IMR-90 (cell line): ENCODE measurements around the gene IL1RAP. TPM values are rescaled to one million over a fixed set of nuclear protein-coding genes. Genes with fewer than 3 reads are reported as not detected.
A peak's percentile ranks its signal among the peaks of the same experiment; 100 is the strongest.

Experiments used
- ATAC-seq: fragments of 200-7000 bp; cut with Tn5 transposase; 2 replicates; pipeline ENCODE4 v1.9.1; 2020; ENCODE audit warnings: low read depth, mild to moderate bottlenecking, moderate library complexity
- BruUV-seq: library from RNA; stranded (reverse); fragments of 400-500 nt; replicated peaks from 2 replicates; lab custom pipeline; 2021; lab: Mats Ljungman, UMichigan
- CTCF ChIA-PET: fragments of 300-600 bp; formaldehyde crosslinking; extraction: SDS; loops from one replicate; lab custom pipeline; 2021; ENCODE audit warnings: antibody characterized with exemption; lab: Yijun Ruan, JAX
- POLR2A ChIA-PET: fragments of 300-600 bp; sonication (Branson Sonifier 250); formaldehyde crosslinking; loops from one replicate; lab custom pipeline; 2022; ENCODE audit warnings: antibody characterized with exemption; ENCODE audit not compliant: unreplicated experiment; lab: Charles Lee
- DNase-seq: peaks from one replicate; pipeline ENCODE4 v3.0.0; 2013
- H2AFZ ChIP-seq: replicated peaks from 2 replicates; pipeline ENCODE3; 2013; ENCODE audit warnings: low read length, mild to moderate bottlenecking; ENCODE audit not compliant: poor library complexity
- H2AK5ac ChIP-seq: 2 replicates; pipeline ENCODE4 v1.6.1; 2013; ENCODE audit warnings: low read depth, low read length, inconsistent platforms
- H2AK9ac ChIP-seq: replicated peaks from 2 replicates; pipeline ENCODE3; 2013; ENCODE audit warnings: mild to moderate bottlenecking, low read depth, low read length, moderate library complexity; ENCODE audit not compliant: poor library complexity
- H2BK120ac ChIP-seq: 2 replicates; pipeline ENCODE4 v1.6.1; 2013; ENCODE audit warnings: low read depth, low read length, inconsistent platforms
- H2BK15ac ChIP-seq: 3 replicates; pipeline ENCODE4 v1.6.1; 2013; ENCODE audit warnings: low read depth, low read length, inconsistent platforms
- H2BK20ac ChIP-seq: 2 replicates; pipeline ENCODE4 v1.6.1; 2013; ENCODE audit warnings: low read depth, mild to moderate bottlenecking, inconsistent platforms, low read length, moderate library complexity
- H2BK5ac ChIP-seq: 2 replicates; pipeline ENCODE4 v1.6.1; 2013; ENCODE audit warnings: mild to moderate bottlenecking, low read depth, low read length, inconsistent platforms; ENCODE audit not compliant: poor library complexity, severe bottlenecking
- H3K14ac ChIP-seq: replicated peaks from 2 replicates; pipeline ENCODE4 v1.6.1; 2013; ENCODE audit warnings: low read depth, low read length, inconsistent platforms
- H3K18ac ChIP-seq: 2 replicates; pipeline ENCODE4 v1.6.1; 2013; ENCODE audit warnings: low read depth, low read length, control low read depth
- H3K23ac ChIP-seq: 2 replicates; pipeline ENCODE4 v1.6.1; 2013; ENCODE audit warnings: low read depth, low read length, inconsistent platforms
- H3K27ac ChIP-seq: 2 replicates; pipeline ENCODE4 v1.5.1; 2013; ENCODE audit warnings: mild to moderate bottlenecking, control low read depth, low read length; ENCODE audit not compliant: insufficient read depth
- H3K27me3 ChIP-seq: 2 replicates; pipeline ENCODE4 v1.6.1; 2013; ENCODE audit warnings: low read length; ENCODE audit not compliant: control insufficient read depth, insufficient read depth
- H3K36me3 ChIP-seq: 2 replicates; pipeline ENCODE4 v1.6.1; 2013; ENCODE audit warnings: low read length, mixed read lengths; ENCODE audit not compliant: control insufficient read depth, insufficient read depth
- H3K4ac ChIP-seq: 2 replicates; pipeline ENCODE4 v1.6.1; 2013; ENCODE audit warnings: low read depth, low read length, inconsistent platforms
- H3K4me1 ChIP-seq: 2 replicates; pipeline ENCODE4 v1.6.1; 2013; ENCODE audit warnings: low read length, mixed read lengths; ENCODE audit not compliant: control insufficient read depth, insufficient read depth
- H3K4me2 ChIP-seq: 2 replicates; pipeline ENCODE4 v1.6.1; 2013; ENCODE audit warnings: low read depth, mild to moderate bottlenecking, control low read depth, low read length, moderate library complexity
- H3K4me3 ChIP-seq: 2 replicates; pipeline ENCODE4 v1.5.1; 2013; ENCODE audit warnings: low read depth, mild to moderate bottlenecking, control low read depth, low read length, moderate library complexity; ENCODE audit not compliant: insufficient read depth
- H3K56ac ChIP-seq: 2 replicates; pipeline ENCODE4 v1.6.1; 2013; ENCODE audit warnings: low read length, inconsistent platforms; ENCODE audit not compliant: insufficient read depth; ENCODE audit errors: extremely low read depth
- H3K79me1 ChIP-seq, 2 experiments: 2 replicates each; pipeline ENCODE4 v1.6.1; 2013; ENCODE audit warnings: low read length in 2 of 2, inconsistent platforms in 1 of 2, low read depth in 1 of 2
- H3K9ac ChIP-seq: 2 replicates; pipeline ENCODE4 v1.6.1; 2013; ENCODE audit warnings: low read depth, low read length, control low read depth
- H3K9me1 ChIP-seq: 2 replicates; pipeline ENCODE4 v1.6.1; 2013; ENCODE audit warnings: low read length, inconsistent platforms; ENCODE audit not compliant: insufficient read depth
- H3K9me3 ChIP-seq: 2 replicates; pipeline ENCODE4 v1.6.1; 2013; ENCODE audit warnings: low read length; ENCODE audit not compliant: control insufficient read depth, insufficient read depth
- H4K20me1 ChIP-seq: 2 replicates; pipeline ENCODE4 v1.6.1; 2013; ENCODE audit warnings: low read length, inconsistent platforms; ENCODE audit not compliant: insufficient read depth
- H4K5ac ChIP-seq: 2 replicates; pipeline ENCODE4 v1.6.1; 2013; ENCODE audit warnings: mild to moderate bottlenecking, low read depth, low read length, control low read depth
- H4K8ac ChIP-seq, 2 experiments: 2 replicates each; pipeline ENCODE4 v1.6.1; 2013; ENCODE audit warnings: low read depth in 2 of 2, low read length in 2 of 2, control low read depth in 1 of 2, inconsistent platforms in 1 of 2
- H4K91ac ChIP-seq: 2 replicates; pipeline ENCODE4 v1.6.1; 2013; ENCODE audit warnings: low read depth, low read length, inconsistent platforms; ENCODE audit not compliant: insufficient read depth
- CHD1 ChIP-seq: IDR thresholded peaks from 2 replicates; pipeline ENCODE4 v1.6.1; 2012; ENCODE audit warnings: low read depth, low read length, improper control_type of control experiment
- FOS ChIP-seq: fragments of 150-350 bp; IDR thresholded peaks from 2 replicates; pipeline ENCODE4 v1.6.1; 2016; ENCODE audit warnings: low read depth, low read length
- NFE2L2 ChIP-seq: fragments of 150-350 bp; IDR thresholded peaks from 2 replicates; pipeline ENCODE4 v1.6.1; 2016; ENCODE audit warnings: low read depth, mild to moderate bottlenecking, low read length
- POLR2A ChIP-seq: IDR thresholded peaks from 2 replicates; pipeline ENCODE4 v1.6.1; 2012; ENCODE audit warnings: mild to moderate bottlenecking, low read depth, low read length
- RFX5 ChIP-seq: IDR thresholded peaks from 2 replicates; pipeline ENCODE4 v1.8.0; 2012; ENCODE audit warnings: low read depth, mild to moderate bottlenecking, low read length, moderate library complexity
- WGBS, 2 experiments: methylation state at CpG; one replicate each; pipeline versions ENCODE4 v1.1.5 to v1.1.7; 2013; ENCODE audit warnings: missing lambda C conversion rate in 2 of 2; ENCODE audit not compliant: insufficient read length in 1 of 2; ENCODE audit errors: extremely low coverage in 2 of 2; 5-methylcytosine and 5-hydroxymethylcytosine counted together
- dilution Hi-C: fragments of 300-500 bp; cut with HindIII; formaldehyde crosslinking; loops from one replicate; pipeline ENCODE4 v1.14.3; 2018; ENCODE audit warnings: low sequenced_read_pairs; ENCODE audit not compliant: unreplicated experiment
- in situ Hi-C: fragments of 300-500 bp; cut with MboI; formaldehyde crosslinking; loops from 3 replicates; pipeline ENCODE4 v1.14.3; 2019; ENCODE audit warnings: low sequenced_read_pairs, inconsistent platforms, mixed read lengths
- intact Hi-C: fragments of 100-400 bp; cut with micrococcal nuclease; formaldehyde crosslinking; loops from 2 replicates; pipeline ENCODE4 v1.10.0; 2022
- polyA plus RNA-seq, 3 experiments: library from polyadenylated mRNA; depleted of rRNA; stranded (reverse); fragments of >200 nt; gene quantifications; 2 replicates each; pipeline ENCODE4 v1.2.3, GENCODE V29; 2012; ENCODE audit warnings: low replicate concordance in 1 of 3
- total RNA-seq: library from RNA; depleted of rRNA; stranded (reverse); fragments of >200 nt; gene quantifications from 2 replicates; pipeline ENCODE4 v1.2.3, GENCODE V29; 2012
- TF ChIP-seq, protein P1 (sequence below): fragments of 150-350 bp; IDR thresholded peaks from 2 replicates; pipeline ENCODE4 v1.6.1; 2017; ENCODE audit warnings: mild to moderate bottlenecking, antibody characterized with exemption, low read length, low read depth

IL1RAP gene
- total and polyA plus RNA-seq, 2 of the 4 experiments (the other 2 are of a cell fraction) = 8.3 to 11.3 TPM

DNA sequence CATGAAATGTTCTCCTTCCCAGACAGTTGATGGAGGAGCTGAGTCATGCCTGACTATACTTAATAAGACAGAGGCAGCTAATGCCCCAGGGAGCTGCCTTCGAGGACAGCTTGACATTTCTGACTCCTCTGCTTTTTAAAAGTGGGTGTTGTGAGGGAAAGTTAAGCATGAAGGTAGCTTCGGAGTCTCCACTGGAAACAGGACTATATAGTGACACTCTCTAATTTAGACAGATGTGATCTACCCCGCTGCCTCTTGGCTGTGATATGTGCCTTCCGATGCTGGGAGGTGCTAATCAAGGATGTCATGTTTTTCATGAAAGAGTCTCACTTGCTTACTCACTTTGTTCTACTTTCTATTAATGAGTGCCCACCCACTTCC lies 72.7 kb downstream of the IL1RAP start:
- peak overlapping the region; percentile 26; the same call in 1 of the 2 replicates for H3K27ac ChIP-seq
- H3K27me3 ChIP-seq = no peaks in the 10 kb centered on the region
- no peak overlapping the region for H3K9ac ChIP-seq
- H2AK9ac ChIP-seq = peak overlapping the region; percentile 7
- intact Hi-C loops (no loop called here), in situ Hi-C loops (no loop called here), dilution Hi-C loops (no loop called here)
- no TSS peak for BruUV-seq
- H2AFZ ChIP-seq = peak overlapping the region; percentile 24
- H3K4ac ChIP-seq = peak overlapping the region; percentile 90
- H2AK5ac ChIP-seq = peak overlapping the region; percentile 57
- H3K18ac ChIP-seq = peak overlapping the region; percentile 89; the same call in 1 of the 2 replicates
- H3K4me1 ChIP-seq = peaks cover 14% of the 10 kb centered on the region
- peak overlapping the region; percentile 22; the same call in 1 of the 2 replicates for H3K23ac ChIP-seq
- H4K5ac ChIP-seq = peak overlapping the region; percentile 86; the same call in 1 of the 2 replicates
- TF ChIP-seq FOS (no peak), POLR2A (no peak), CHD1 (no peak), NFE2L2 (peak; percentile 64; the same call in 1 of the 2 replicates), RFX5 (no peak)
- TF ChIP-seq, protein P1, sequence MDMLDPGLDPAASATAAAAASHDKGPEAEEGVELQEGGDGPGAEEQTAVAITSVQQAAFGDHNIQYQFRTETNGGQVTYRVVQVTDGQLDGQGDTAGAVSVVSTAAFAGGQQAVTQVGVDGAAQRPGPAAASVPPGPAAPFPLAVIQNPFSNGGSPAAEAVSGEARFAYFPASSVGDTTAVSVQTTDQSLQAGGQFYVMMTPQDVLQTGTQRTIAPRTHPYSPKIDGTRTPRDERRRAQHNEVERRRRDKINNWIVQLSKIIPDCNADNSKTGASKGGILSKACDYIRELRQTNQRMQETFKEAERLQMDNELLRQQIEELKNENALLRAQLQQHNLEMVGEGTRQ = no peak
- 20% methylated on average over 1 of the region's 4 CpGs; no CpG with 5 or more reads in 1 of the 2 experiments for WGBS, 2 experiments
- peak overlapping the region; percentile 91 for H2BK120ac ChIP-seq
- peaks cover 8% of the 10 kb centered on the region for H3K9me1 ChIP-seq
- ATAC-seq = peak; percentile 44
- no peak overlapping the region for H3K4me3 ChIP-seq
- peak overlapping the region; percentile 97 for H2BK20ac ChIP-seq
- DNase-seq = peak; percentile 62
- peak overlapping the region; percentile 68 to 87 for H4K8ac ChIP-seq
- H3K79me1 ChIP-seq = peaks cover 5 to 9% of the 10 kb centered on the region in 2 experiments; a peak in 3 of 4 replicates
- peak overlapping the region; percentile 69; the same call in 1 of the 2 replicates for H3K4me2 ChIP-seq
- H3K14ac ChIP-seq = peak overlapping the region; percentile 75
- no peaks in the 10 kb centered on the region for H4K20me1 ChIP-seq
- POLR2A ChIA-PET = interaction anchor here (0.6 kb wide), 1 partner anchor 15 kb away, joined by 3 read pairs; no protein-coding TSS in a partner anchor
- H2BK15ac ChIP-seq = peak overlapping the region; percentile 92
- H3K36me3 ChIP-seq = no peaks in the 10 kb centered on the region
- no peak overlapping the region for H3K56ac ChIP-seq
- peak overlapping the region; percentile 96 for H2BK5ac ChIP-seq
- no peaks in the 10 kb centered on the region for H3K9me3 ChIP-seq
- H4K91ac ChIP-seq = peak overlapping the region; percentile 93
- CTCF ChIA-PET = no interaction called here
